Measurements from ENCODE around the gene SMC6.

Gene SMC6

DNA sequence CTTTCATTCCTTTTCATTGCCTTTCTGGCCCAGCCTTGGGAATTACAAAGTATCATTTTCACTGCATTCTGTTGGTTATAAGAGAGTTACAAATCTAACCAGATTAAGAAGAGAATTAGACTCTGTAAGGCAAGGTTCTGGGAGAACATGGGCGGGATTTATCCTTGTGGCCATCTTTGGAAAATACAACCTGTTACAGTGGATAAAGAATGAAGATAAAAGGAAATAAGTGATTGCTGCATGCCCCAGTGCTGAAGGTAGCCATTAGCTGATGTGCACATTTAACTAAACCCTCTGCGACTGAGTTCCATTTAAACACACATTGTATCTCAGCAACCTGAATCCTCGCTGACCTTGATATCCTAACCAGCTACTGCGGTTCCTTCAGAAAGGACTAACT lies 93.4 kb downstream of the SMC6 start:
- Histone ChIP-seq H3K27ac (no peak overlapping the region), H3K4me3 (no peak overlapping the region)
- no peak for DNase-seq (ENCODE audit: low spot score)
- TF ChIP-seq, protein P1, sequence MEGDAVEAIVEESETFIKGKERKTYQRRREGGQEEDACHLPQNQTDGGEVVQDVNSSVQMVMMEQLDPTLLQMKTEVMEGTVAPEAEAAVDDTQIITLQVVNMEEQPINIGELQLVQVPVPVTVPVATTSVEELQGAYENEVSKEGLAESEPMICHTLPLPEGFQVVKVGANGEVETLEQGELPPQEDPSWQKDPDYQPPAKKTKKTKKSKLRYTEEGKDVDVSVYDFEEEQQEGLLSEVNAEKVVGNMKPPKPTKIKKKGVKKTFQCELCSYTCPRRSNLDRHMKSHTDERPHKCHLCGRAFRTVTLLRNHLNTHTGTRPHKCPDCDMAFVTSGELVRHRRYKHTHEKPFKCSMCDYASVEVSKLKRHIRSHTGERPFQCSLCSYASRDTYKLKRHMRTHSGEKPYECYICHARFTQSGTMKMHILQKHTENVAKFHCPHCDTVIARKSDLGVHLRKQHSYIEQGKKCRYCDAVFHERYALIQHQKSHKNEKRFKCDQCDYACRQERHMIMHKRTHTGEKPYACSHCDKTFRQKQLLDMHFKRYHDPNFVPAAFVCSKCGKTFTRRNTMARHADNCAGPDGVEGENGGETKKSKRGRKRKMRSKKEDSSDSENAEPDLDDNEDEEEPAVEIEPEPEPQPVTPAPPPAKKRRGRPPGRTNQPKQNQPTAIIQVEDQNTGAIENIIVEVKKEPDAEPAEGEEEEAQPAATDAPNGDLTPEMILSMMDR (IDR thresholded peaks at IDR 0.05), result no peak

- DNase-seq (ENCODE audit: low spot score), result no peak
- H3K27ac ChIP-seq, result no peak overlapping the region
- H3K4me3 ChIP-seq, result no peak overlapping the region
- TF ChIP-seq, protein P1 (IDR thresholded peaks at IDR 0.05), result no peak
Observed at GRCh38 chr2:17658251-17658843, 95.3 kb downstream of the SMC6 start.

DNA sequence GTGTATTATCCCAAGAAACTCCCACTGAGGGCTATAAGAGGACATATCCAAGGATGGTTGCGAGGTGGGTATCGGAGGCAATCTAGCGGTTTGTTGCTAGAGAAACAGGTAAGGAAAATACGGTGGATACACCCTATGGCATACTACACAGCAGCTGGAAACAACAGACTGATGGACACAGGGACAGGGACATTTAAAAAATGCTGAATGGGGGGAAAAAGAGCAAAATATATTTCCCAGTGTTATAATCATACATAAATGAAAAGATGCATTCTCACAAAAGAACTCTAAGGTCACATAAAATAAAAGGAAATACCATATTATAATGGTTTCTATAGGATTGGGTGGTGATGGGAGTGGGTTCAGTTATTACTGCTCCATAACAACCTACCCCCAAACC lies 95.9 kb downstream of the SMC6 start:
- DNase-seq (ENCODE audit: low spot score), result no peak

DNA sequence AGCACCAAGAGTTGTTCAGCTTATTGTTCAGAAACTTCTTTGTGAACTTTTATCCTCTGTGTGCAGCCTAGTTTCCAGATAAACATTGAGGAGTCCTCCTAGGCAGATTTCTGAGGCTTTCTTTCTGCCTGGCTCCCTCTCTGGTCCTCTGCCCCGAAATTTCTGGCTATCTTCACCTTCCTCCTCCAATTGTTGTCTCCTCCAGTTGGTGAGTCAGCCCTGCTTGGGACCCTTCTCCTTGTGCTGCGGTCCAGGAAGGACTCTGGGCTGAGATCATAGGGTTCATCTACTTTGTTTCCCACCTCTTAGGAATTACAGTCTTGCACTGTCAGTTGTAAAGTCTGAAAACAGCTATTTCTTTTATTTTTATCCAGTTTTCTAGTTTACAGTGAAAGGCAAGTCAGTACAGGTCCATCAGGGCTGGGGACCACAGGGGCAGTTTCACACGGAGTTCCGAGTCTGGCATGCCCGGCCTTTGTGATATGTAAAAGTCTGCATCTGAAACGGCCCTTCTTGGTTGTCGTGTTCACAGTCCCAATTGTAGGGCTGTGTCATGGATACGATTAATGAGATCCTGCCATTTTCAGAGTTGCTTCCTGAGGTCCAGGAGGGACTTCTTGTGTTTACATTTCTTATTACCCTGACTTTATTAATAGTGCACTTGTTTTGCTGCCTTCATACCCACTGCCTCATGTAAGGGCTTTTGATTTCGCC lies 100.8 kb downstream of the SMC6 start:
- DNase-seq (ENCODE audit: low spot score), result no peak
- H3K4me3 ChIP-seq, result no peak overlapping the region
- H3K27ac ChIP-seq, result no peak overlapping the region
- TF ChIP-seq, protein P1 (IDR thresholded peaks at IDR 0.05), result no peak

More for the DNA sequence above, 95.9 kb downstream of the SMC6 start:
- TF ChIP-seq, protein P1 (IDR thresholded peaks at IDR 0.05), result no peak
- Histone ChIP-seq H3K27ac (no peak overlapping the region), H3K4me3 (no peak overlapping the region)

- H3K27ac ChIP-seq, result no peak overlapping the region
Observed at GRCh38 chr2:17649026-17649425, 104.6 kb downstream of the SMC6 start.

DNA sequence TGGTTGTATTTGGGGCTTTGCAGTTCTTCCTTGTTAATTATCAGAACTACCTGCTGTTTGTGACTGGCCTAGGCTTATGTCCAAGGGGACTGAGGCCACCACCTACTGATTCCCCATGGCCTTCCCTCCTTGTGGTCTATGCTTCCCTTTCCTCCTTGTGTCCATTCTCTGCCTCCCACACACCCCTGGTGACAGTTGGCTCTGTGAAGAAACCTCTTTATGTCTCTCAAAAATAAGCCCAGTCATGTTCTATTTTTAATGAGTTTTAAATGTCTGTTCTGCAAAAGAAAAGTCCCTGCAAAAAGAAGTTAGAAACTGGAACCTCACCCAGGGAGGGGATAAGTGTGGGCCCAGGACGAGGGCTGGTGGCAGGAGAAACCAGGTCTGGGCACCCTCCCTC lies 105.0 kb downstream of the SMC6 start:
- DNase-seq (ENCODE audit: low spot score), result no peak
- no peak overlapping the region for H3K4me3 ChIP-seq
- TF ChIP-seq, protein P1 (IDR thresholded peaks at IDR 0.05), result no peak
- H3K27ac ChIP-seq, result no peak overlapping the region

More at GRCh38 chr2:17649026-17649425, 104.6 kb downstream of the SMC6 start:
- TF ChIP-seq, protein P1 (IDR thresholded peaks at IDR 0.05), result no peak
- no peak for DNase-seq (ENCODE audit: low spot score)
- no peak overlapping the region for H3K4me3 ChIP-seq

All from coronary artery (tissue), 2 donors.